GM12892 (cell line): ENCODE measurements around the gene METTL25B.

Experiments used
- DNase-seq: peaks from one replicate; pipeline ENCODE4 v3.0.0; 2011; ENCODE audit not compliant: insufficient read length
- FAIRE-seq: peaks from 2 replicates; lab custom pipeline; 2011; peaks lifted over from hg19 to GRCh38; lab: Jason Lieb, UNC
- POLR2A ChIP-seq: IDR thresholded peaks from 2 replicates; pipeline ENCODE4 v1.6.1; 2011; ENCODE audit warnings: low read depth, low read length, control low read depth
- POLR2AphosphoS5 ChIP-seq: IDR thresholded peaks from 2 replicates; pipeline ENCODE4 v1.6.1; 2011; ENCODE audit warnings: low read depth, low read length, control low read depth
- TAF1 ChIP-seq: IDR thresholded peaks from 2 replicates; pipeline ENCODE4 v1.6.1; 2011; ENCODE audit warnings: low read depth, mild to moderate bottlenecking, control low read depth, low read length, borderline replicate concordance

Gene METTL25B

DNA sequence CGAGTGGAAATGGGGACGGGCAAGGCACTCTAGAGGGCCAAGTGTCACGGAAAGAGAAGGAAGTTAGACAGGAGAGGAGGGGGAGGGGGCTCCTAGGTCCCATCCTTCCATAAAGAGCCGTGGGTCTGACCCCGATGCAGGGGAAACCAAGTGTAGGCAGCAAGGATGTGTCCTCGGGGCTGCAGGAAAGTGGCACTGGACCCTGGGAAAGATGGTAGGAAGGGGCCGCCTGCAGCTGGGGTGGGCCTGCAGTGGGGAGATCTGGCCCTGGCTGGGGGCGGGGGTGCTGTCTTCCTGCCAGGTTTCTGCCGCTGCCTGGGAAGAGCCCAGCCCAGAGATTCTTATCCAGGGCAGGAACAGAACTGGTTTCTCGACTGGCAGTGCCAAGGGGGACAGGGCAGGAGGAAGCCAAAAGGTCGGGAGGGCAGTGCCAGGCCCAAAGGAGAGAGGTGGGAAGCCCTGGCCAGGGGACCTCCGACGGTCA is 35.8 kb upstream of the METTL25B start:
- FAIRE-seq: no peak
- TF ChIP-seq POLR2AphosphoS5 (no peak), POLR2A (no peak), TAF1 (no peak)
- no peak for DNase-seq

DNA sequence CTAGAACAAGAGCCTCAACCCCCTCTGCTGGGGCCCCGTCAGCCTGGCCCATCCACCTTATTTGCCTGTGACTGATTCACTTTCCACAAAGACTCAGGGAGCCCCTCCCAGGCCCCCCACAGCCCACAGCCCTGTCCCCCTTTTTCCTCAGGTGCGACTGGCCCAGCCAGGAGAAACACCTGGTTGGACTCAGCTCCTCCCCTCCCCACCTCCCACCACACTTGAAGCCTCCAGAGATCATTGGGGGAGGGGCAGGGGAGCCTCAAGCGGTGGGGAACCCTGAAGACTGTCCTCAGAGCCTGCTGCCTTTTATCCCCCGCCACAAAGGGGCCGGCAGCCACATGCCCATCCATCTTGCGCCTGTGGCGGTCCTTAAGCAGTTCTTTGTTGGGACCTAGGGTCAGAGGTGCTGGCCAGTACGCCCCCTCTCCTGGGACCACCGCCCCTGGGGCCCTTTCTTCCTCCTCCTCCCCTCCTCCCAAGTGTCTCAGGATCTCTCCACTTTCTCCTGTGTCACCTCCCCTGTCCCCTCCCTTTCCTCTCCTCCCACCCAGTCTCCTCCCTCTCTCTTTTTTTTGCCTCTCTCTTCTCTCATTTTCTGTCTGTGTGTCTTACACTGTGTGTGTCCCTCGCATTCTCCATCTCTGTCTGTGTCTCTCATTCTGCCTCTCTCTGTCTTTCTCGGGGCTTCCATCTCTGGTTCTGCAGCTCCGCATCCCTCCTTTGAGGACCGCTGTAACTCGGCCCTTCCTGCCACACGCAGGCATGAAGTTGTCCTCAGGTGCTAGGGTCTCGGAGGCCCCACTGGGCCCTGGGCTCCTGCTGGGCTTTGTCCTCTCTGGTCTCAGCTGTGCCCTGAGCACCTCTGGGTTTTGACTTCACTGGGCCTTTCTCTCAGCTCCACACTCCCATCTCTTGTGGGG is 35.1 kb upstream of the METTL25B start:
- no peak for FAIRE-seq
- DNase-seq: no peak
- no peak for TF ChIP-seq POLR2A

DNA sequence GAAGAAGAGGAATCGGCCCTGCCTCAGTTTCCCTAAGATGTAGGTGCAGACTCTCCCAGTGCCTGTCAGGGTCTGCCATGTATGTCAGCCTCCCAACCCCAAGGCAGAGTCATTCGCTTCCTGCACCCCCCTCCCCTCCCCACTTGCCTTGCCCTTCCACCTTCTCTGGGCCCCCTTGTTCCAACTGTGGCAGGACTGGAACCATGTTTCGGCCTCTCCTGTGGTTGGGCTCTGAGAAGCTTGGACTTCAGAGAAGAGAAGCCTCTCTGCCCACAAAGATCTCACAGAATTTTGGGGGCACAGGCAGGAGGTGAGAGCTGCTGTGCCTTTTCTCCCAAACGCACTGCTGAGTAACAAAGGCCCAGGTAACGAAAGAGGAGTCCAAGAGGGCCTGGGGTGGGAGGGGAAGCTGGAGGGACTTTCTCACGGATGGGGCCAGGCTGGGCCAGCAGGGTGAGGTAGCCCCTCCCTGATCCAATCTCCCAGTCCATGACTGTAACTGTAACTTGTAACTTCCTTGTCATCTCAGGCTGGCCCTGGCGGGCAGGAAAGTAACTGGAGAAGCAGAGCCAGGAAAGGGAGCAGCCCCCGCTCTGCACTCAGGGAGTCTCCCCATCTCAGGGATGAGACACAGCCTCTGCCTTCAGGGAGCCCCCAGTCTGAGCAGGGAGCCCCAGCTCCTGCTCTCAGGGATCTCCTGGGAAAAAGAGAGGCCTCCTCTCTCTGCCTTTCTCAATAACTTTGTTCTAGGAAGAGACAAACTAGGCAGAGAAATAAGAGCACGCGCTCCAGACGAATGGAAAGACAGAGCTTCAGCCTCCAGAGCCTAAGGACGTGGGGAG is 34.2 kb upstream of the METTL25B start:
- no peak for FAIRE-seq
- no peak for TF ChIP-seq TAF1
- TF ChIP-seq POLR2AphosphoS5: no peak
- no peak for TF ChIP-seq POLR2A
- DNase-seq: no peak

DNA sequence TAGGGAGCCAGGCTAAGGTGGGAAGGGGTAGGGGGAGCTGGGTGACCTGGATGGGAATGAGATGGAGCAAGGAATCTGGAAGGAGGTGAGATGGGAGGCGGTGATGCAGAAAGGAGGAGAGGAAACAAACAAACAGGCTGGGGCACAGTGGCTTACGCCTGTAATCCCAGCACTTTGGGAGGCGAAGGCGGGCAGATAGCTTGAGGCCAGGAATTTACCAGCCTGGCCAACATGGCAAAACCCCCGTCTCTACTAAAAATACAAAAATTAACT is 33.6 kb upstream of the METTL25B start:
- FAIRE-seq: no peak
- DNase-seq: no peak
- TF ChIP-seq POLR2A (no peak), POLR2AphosphoS5 (no peak), TAF1 (no peak)

DNA sequence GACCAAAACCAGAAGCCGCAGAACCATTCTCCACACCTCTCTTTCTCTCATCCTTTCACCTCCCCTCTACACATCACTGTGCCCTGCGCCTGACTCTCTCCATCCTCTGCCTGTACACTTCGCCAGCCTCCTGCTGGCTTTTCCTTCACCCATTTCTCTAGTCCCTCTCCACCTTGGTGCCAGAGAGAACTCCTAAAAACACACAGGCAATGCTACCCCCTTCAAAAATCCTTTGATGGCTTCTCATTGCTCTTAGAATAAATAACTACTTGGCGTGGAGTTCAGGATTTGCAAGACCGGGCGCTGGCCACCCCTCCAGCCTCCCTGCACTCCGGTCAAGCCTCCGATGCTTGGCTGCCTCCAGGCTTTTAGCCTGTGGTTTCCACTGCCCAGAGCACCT is 31.5 kb upstream of the METTL25B start:
- TF ChIP-seq TAF1 (no peak), POLR2AphosphoS5 (no peak), POLR2A (no peak)
- FAIRE-seq (no peak), DNase-seq (no peak)

DNA sequence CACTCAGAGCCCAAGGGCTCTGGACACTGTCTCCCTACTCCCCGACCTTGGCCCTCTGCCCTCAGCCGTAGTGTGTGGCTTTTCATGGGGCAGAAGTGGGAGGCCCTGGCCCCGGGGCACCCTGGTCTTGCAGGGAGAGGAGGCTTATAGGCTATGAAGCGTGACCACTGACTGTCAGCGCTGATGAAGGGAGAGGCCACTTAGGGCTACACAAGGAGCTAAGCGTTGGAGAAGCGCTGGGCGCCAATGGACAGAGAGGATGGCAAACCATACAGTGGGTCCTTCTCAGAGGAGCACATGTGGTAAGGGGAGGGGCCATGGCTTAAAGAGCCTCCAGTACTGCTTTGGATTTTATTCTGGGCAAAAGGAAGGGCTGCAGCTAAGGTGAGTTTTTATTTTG is 30.8 kb upstream of the METTL25B start:
- no peak for DNase-seq
- no peak for FAIRE-seq
- TF ChIP-seq POLR2A (no peak), POLR2AphosphoS5 (no peak), TAF1 (no peak)

DNA sequence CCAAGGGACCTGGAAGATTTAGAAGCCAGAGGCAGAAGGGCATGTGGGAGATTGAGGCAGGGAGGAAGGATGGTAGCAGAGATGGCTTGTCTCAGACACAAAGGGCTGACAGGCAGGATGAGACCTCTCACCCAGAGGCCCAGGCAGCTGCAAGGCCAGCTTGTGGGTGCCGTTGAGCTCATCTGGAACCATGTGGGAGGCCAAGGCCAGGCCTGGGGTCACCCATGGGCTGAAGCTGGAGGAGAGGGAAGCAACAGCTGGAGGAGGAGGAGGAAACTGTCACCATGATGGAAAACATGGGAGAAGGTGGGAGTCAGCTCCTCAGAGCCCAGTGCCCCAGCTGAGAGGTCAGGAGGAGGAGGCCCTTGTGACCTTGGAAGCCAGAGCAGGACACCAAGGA is 29.3 kb upstream of the METTL25B start:
- FAIRE-seq: no peak
- TF ChIP-seq POLR2AphosphoS5 (no peak), TAF1 (no peak), POLR2A (no peak)

DNA sequence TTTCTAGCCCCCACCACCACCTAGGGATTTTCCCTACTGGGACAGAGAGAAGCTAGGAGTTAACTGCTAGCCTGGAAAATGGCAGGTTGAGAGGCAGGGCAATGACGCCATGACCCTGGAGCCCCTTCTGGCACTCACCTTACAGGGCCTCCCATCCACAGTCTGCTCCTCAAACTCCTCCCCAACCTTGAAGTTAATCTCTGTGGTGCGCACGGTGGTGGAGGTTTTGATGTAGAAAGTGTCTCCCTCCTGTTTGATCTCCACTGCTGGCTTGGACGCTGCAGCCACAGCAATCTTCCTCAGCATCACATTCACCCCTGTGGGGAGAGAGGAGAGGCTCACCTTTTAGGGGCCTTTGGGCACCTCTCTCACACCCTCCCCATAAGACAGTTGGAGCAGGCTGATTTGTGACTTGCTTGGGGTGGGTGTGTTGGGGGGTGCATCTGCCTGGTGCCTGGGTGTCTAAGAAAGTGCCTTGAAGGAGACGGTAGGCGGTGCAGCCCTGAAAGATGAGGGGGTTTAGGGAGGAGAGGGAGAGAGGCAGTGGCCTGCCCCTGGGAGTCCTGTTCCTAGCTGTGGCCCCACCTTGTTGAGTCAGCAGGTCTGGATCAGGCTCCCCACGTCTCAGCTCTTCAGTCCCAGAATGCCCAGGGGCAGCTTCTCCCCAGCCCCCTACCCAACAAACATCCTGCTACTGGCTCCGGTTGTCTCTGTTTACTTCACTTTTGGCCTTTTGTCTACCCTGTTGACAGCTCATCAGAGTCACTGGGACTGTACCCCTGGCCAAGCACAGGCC is 27.3 kb upstream of the METTL25B start:
- TF ChIP-seq POLR2AphosphoS5: no peak
- TF ChIP-seq POLR2A: no peak
- TF ChIP-seq TAF1: no peak
- DNase-seq (no peak), FAIRE-seq (no peak)

More for the DNA sequence above, 29.3 kb upstream of the METTL25B start:
- DNase-seq: no peak

DNA sequence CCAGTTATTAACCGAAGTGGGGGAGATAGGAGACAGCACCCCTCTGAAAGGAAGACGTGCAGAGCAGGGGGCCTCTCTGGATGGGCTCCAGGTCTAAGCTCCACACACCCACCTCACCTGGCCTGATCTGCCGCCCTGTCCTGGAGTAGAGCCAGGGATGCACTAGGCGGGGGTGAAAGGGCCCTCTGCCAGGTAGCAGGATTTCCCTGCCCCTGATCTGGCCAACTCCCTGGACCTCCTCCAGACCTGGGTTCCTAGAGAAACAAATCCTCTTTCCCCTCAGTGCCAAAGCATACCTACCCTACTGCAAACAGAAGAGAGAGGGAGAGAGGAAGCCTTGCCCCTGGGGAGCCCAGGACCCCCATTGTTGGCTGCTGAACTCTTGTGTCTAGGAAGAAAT is 24.9 kb upstream of the METTL25B start:
- DNase-seq (no peak), FAIRE-seq (no peak)
- TF ChIP-seq TAF1 (no peak), POLR2AphosphoS5 (no peak), POLR2A (no peak)

DNA sequence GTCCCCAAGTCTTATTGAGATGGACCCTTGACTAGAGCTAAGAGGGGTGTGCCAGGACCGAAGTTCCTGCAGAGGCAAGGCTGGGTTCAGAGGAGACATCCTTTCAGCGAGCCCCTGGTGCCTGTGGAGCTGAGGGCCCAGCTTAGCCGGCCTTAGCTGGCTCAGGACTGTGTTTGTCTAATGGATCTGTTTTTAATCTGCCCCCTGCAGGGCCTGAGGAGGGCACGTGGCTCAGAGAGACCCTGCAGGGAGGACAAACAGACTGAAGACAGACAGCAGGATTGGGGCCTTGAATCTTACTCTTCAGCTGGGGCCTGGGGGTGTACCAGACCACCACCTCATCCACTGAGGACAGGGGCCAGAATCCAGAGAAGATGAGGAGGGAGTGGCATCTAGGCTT is 24.5 kb upstream of the METTL25B start:
- DNase-seq: no peak
- FAIRE-seq: no peak
- TF ChIP-seq POLR2A (no peak), TAF1 (no peak), POLR2AphosphoS5 (no peak)

DNA sequence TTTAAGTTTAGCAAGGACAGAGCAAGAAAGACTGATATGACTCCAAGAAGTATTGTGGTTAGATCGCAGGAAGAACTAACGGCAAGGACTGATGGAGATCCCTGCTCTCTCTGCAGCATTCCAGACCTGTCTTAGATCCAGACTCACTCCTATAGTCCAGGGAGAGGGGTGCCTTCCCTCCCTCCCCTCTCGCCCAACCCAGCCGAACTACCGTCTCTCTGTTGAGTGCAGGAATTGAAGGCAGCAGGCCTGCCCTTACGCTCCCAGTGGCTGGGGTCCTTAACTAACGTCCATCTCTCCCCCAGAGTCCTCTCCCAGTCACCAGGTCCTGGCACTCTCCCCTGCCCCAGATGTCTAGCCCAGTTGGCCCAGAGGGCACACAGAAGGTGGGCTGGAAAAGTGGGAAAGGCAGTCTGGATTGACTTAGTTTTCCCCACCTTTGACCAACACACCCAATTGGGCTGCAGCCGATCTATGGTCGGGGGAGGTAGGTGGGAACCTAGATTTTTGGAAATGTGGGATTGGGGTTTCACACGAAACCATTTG is 24.0 kb upstream of the METTL25B start:
- FAIRE-seq (no peak), DNase-seq (no peak)
- TF ChIP-seq TAF1 (no peak), POLR2AphosphoS5 (no peak), POLR2A (no peak)
